ENCODE data around the gene ZNF841.

GRCh38 chr19:52140032-52140710 is 44.6 kb upstream of the ZNF841 start:
- TF ChIP-seq EZH2 (IDR thresholded peaks at IDR 0.05; ENCODE audit: borderline replicate concordance, low read depth, low read length, severe bottlenecking) (no peak), CTCF (IDR thresholded peaks at IDR 0.05; ENCODE audit: extremely low read depth in 1 of 2, insufficient read depth in 1 of 2, low read depth in 1 of 2, low read length in 2 of 2) (no peak), POLR2AphosphoS5 (IDR thresholded peaks at IDR 0.05; ENCODE audit: insufficient read depth, low read depth, low read length) (no peak), FOS (IDR thresholded peaks at IDR 0.05; ENCODE audit: borderline replicate concordance, insufficient read depth, low read length) (no peak)
